Tibial nerve (tissue), 4 donors: ENCODE data around the gene IZUMO2.

Source experiments
- EP300 ChIP-seq, 2 donors: sonication (generic); formaldehyde crosslinking; IDR thresholded peaks; one replicate each; pipeline ENCODE4 v1.6.1; 2017; ENCODE audit warnings: antibody characterized with exemption in 2 of 2, mild to moderate bottlenecking in 1 of 2
- POLR2A ChIP-seq, 2 donors: fragments of 450-650 bp; IDR thresholded peaks; one replicate each; pipeline ENCODE4 v1.6.1; 2017; ENCODE audit warnings: antibody characterized with exemption in 2 of 2, mild to moderate bottlenecking in 2 of 2, moderate library complexity in 2 of 2
- TF ChIP-seq, protein P1 (sequence below), 5 experiments: fragments of 200-600 bp in 3 of 5; fragments of 450-650 bp in 2 of 5; sonication (generic) in 3 of 5; IDR thresholded peaks; one replicate each; pipeline ENCODE4 v1.5.1; 2016 to 2019; ENCODE audit warnings: antibody characterized with exemption in 5 of 5, mild to moderate bottlenecking in 3 of 5, moderate library complexity in 2 of 5

DNA sequence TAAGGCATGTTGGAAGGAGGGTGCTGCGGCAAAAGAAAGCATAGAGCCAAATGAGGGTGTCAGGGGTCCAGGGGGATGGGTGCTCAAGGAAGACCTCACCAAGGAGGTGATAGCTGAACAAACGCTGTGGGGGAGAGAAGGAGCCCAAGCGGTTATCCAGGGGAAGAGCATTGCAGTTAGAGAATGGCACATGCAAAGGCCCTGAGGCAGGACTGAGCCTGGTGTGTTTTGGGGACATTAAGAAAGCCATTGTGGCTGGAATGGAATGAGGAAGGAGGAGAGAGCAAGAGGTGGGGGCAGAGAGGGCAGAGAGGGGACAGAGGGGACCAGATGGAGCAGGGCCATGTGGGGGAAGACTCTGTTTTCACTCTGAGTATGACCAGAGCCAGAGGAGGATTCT is 34.3 kb upstream of the IZUMO2 start:
- TF ChIP-seq POLR2A (IDR thresholded peaks at IDR 0.05) (no peak), EP300 (IDR thresholded peaks at IDR 0.05) (no peak)
- TF ChIP-seq, protein P1, sequence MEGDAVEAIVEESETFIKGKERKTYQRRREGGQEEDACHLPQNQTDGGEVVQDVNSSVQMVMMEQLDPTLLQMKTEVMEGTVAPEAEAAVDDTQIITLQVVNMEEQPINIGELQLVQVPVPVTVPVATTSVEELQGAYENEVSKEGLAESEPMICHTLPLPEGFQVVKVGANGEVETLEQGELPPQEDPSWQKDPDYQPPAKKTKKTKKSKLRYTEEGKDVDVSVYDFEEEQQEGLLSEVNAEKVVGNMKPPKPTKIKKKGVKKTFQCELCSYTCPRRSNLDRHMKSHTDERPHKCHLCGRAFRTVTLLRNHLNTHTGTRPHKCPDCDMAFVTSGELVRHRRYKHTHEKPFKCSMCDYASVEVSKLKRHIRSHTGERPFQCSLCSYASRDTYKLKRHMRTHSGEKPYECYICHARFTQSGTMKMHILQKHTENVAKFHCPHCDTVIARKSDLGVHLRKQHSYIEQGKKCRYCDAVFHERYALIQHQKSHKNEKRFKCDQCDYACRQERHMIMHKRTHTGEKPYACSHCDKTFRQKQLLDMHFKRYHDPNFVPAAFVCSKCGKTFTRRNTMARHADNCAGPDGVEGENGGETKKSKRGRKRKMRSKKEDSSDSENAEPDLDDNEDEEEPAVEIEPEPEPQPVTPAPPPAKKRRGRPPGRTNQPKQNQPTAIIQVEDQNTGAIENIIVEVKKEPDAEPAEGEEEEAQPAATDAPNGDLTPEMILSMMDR (IDR thresholded peaks at IDR 0.05) = no peak
